NT2/D1 (cell line): ENCODE measurements around the gene TAF15.

ENCODE experiments used
- SUZ12 ChIP-seq: IDR thresholded peaks from 2 replicates; pipeline ENCODE4 v1.6.1; 2011; ENCODE audit not compliant: insufficient read length, insufficient read depth; ENCODE audit errors: extremely low read depth
- YY1 ChIP-seq: IDR thresholded peaks from 2 replicates; pipeline ENCODE4 v1.6.1; 2011; ENCODE audit not compliant: insufficient read length, insufficient read depth

DNA sequence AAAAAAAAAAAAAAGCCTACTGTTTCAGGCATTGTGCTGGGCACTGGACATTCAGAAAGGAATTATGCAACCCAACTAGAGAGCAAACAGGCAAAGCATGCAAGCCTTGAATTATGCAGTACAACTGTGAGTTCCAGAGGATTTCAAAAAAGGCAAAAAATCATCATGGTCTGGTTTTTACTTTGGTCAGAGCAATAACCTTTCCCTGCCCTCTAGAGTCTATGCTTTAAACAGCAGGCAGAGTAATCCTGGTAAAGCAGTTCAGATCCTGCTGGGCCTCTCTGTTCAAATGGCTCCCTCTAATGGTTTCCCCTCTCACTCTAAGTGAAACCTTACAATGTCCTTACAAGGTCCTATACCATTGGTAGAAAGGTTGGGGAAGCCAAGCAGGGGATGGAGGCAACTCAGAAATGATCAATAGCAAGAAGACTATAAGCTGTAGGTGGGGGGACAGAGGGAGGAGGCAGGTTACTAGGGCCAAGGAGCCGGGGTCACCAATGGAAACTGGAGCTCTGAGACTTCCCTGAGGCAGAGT lies 4.6 kb upstream of the TAF15 start:
- TF ChIP-seq YY1 (no peak), SUZ12 (no peak)
